Glomerular visceral epithelial cell (primary cell): Measurements from ENCODE around the gene LMAN1.

ENCODE experiments used
- DNase-seq: peaks from one replicate; pipeline ENCODE4 v3.0.0-alpha.2; 2016; ENCODE audit errors: extremely low spot score

Gene LMAN1

DNA sequence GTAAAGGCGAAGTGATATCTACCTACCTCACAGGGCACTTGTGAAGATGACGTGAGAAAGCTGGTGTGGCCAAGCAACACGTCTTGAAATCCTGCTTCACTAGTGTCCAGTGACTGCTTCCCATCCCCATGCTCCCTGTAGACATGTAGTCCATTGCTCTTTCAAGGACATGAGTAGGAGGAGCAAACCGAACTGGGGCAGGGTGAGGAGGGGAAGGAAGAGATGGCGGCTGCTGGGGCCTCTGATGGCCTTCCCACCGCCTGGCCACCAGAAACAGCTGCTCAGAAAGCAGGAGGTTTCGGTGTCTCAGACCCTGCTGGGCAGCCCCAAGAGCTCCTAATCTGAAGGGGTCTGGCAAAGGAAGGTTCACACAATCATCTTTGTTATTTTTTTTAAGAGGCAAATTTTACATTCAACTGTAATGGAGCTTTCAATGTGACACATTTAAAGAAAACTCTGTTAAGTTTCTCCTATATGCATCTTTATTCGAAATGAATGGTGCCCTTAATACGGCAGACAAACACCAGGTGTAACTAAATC lies 55.3 kb downstream of the LMAN1 start:
- DNase-seq, result no peak

DNA sequence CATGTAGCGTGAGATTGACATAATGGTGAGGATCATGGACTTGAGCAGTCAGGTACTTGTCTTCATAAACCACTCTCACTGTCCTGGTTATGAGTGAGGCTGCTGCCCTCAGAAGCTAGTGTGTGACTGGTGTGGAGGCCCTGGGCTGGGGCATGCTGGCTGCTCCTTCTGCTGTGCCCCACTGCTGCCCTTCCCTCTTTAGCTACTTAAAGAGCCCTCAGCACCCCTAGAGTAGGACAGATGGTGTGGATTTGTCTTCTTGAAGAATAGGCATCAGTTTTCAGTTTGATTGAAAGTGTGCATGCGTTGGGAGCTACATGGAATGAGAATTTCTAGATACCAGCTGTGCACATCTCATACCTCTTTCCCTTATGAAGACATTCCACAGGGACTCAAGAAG lies 56.1 kb downstream of the LMAN1 start:
- no peak for DNase-seq

DNA sequence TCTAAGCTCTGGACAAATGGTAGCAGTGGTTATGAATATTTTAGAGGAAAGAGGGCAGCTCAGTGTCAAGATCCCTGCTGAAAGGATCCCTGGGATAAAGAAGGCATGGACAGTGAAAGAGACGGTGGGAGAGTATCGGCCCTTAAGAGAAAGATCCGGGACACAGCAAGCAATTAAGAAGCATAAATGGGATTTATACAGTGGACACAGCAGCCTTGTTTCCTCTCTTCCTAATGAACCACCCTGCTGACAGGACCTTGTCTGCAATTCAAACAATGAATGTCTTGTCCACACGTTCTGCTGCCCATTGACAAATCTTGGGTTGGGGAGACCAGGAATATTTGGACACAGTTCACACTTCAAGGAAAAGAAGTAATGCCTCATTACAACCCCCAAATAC lies 57.1 kb downstream of the LMAN1 start:
- no peak for DNase-seq

DNA sequence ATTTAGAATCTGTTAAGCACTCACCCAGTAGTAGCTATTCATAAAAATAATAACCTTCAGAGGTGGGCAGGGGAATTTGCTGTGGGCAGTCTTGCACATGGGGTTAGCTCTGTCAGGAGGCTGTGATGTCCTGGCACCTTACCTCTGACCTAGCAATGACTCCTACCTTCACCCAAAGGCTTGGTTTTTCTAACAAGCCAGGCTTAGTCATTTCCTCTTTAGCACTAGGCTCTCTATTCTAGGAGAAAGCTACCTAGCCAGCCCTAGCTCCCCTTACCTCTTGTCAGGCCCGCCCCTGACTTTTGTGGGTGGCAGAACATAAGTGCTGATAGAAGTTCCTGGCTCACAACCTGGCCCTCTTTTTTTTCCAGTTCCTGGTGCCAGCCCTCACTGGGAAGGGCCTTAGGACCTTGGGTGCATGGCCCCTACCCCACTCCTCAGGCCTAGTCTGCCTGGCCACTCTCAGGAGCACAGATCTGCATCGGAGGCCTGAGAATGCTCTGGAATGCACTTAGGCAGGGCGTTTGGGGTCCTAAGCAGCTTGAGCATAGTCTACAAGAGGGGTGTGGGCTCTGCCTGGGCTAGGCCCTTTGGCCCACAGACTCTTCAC lies 58.3 kb downstream of the LMAN1 start:
- no peak for DNase-seq

DNA sequence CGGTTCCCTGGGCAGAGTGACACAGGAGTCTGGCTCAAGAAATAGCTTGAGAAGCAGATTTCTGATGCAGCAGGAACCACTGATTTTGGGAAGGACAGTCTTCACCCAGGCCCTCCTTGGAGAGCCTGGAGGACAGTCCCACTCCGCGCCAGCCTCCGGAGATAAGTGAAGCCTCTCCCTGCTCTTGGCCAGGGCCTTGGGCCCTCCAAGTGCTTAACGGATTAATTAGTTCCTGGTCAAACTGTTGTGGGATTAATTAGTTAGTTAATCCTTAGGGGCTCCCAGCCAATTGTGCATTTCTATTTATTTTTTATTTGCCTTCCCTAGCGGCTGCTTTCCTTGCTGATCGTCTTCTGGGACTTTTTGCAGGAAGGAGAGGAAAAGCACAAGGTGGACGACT lies 60.2 kb downstream of the LMAN1 start:
- no peak for DNase-seq

DNA sequence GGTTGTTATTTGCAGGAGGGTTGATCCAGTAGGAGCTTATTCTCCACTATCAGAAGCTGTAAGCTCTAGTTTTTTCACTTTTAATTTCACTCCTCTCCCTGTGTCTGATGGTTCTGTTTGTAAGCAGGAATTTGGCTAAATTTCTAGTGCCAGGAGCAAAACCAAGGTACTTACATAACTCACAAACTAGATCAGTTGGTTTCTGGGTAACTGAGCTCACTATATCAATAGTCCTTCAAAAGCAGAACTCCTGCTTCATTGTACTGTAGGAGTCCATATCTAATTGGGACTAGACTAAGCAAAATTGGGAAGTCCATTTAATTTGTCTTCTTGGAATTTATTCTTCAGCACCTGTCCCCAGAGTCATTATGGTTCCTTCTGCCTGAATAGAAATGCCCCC lies 65.7 kb downstream of the LMAN1 start:
- no peak for DNase-seq

DNA sequence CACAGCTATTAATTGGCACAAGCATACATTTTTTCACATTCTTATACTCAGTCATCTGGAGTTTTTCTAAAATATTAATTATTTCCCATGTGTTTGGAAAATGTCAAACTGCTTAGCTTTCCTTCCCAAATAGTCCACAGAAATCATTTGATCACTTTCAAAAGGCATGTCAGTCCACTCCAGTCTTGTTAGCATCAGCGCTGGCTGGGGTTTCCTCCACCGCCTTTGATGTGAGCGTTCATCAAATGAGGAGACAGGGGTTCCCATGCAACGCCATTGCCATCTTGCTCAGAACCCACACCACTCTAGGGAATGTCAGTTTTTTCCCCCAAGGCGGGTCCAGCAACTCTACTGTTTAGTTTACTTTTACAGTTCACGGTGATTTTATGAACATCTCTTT lies 72.7 kb downstream of the LMAN1 start:
- no peak for DNase-seq

DNA sequence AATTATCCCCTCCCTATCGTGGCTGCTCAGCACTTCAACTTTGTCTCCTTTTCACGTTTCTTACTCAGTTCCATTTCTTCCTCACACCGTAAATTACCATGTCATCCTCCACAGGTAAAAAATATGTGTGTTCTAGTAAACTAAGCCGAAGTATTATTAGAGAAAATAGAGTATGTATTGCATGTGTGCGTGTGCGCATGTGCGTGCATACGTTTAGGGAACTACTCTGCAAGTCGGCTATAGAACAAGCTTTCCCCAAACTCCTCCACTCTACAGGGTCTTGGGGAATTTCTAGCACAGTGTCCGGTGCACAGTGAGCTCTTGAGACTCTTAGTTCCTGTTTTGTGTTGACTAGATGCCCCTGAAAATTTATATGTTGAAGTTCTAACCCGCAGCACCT lies 76.7 kb downstream of the LMAN1 start:
- DNase-seq, result no peak

DNA sequence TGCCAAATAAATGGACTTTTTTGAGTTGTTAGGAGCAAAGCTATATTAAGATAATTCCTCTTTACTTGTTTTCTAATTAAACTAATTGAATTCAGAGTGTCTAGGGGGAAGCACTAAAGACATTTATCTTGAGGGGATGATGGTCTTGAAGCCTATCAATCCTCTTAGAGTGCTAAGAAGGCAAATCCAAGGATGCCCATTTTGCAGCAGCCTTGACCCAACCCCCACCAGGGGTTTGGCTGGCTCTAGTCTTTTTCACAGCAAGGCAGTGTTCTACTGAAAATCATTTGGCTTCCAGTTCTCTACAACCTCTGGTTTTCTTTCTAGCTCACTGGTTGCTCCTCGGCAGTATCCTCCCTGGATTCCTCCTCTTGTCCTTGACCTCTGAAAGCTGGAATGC lies 79.3 kb downstream of the LMAN1 start:
- no peak for DNase-seq

DNA sequence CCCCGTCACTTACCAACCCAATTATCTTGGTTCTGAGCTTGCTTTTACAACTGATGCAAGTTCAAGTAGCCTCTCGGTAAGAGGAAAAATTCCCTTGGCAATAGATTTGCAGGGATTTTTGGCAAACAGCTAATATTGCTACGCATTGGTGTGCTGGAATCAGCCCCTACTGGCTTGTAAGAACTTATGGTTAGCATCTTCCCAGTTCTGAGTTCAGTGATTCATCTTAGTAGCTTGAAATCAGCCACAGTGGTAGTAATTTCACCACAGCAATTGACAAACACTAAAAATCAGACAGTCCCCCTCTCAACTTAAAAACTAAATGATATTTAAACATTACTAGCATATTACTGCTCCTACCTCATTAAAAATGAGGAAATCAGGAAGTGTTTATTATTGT lies 79.9 kb downstream of the LMAN1 start:
- DNase-seq, result no peak

DNA sequence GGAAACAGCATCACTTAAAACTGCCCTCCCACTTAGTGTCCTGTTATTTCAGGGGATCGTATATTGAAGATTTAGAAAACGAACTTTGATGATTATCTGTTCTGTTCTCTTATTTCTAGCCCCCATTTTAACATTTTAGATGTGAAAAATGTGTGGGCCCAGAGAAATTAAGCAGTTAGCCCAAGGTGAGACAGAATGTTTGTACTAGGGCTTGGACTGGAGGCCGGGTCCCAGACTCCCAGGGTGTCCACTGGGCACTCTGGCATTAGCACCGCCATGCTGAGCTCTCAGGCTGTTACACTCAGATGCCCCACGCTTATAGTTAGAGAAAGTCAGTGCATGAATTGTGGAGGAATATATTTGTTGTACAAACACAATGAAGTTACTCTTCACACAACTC lies 80.3 kb downstream of the LMAN1 start:
- no peak for DNase-seq
